DND-41 (cell line): ENCODE data around the gene CD300LG.

Source experiments
- CTCF ChIP-seq: IDR thresholded peaks from 2 replicates; pipeline ENCODE4 v1.5.1; 2012; ENCODE audit warnings: borderline replicate concordance, low read length, moderate library complexity, mild to moderate bottlenecking; ENCODE audit not compliant: poor library complexity, severe bottlenecking; ENCODE audit errors: extremely low read depth
- EZH2 ChIP-seq: IDR thresholded peaks from 3 replicates; pipeline ENCODE4 v1.6.1; 2012; ENCODE audit warnings: borderline replicate concordance, low read depth, mild to moderate bottlenecking, moderate library complexity, low read length, inconsistent platforms; ENCODE audit not compliant: severe bottlenecking

DNA sequence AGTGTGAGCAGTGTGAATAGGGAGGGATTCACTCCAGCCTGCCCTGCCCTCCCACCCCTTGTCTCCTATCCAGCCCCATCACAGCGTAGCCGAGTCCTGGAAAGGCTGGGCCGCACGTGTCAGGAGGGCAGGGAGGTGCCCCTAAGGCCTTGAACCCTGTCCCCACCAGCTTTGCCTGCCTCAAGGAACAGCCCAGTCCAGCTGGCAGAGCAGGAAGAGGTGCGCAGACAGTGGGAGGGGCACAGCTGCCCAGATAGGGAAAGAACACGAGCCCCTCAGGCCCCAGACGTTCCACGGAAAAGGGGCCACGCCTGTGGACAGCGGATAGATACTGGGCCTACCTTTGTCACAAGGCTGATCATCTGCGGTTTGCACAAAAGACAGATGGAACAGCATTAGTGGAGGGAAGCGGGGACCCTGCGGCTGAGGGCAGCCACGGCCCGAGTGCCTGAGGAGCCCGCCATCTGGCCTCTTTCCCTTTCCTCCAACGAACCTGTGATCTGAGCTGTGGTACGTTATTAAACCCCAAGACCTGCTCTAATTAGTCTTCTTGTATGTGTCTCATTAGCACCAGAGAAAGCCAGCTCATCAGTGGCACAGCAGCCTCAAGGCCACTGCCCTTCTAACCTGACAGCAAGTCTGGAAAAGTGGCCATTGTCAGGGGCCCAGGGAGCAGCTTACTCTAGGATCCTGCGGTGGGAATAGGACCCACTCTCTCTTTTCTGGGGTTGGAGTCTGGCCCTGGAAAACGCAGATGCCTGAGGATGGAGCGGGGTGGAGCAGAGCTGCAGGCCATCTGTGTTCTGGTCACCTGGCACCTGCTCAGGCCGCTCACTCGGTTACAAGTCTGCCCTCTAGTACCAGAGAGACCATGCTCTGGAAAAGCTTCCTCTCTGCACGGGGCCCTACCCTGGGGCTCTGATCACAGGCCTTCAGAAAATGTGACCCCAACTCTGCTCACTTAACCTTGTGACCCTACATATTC lies 30.3 kb upstream of the CD300LG start:
- TF ChIP-seq EZH2 = no peak
- TF ChIP-seq CTCF = no peak
